ENCODE data around the gene HOXB2.

Gene HOXB2

GRCh38 chr17:48549281-48549630 is 4.3 kb upstream of the HOXB2 start:
- Histone ChIP-seq H3K27ac (ENCODE audit: extremely low read depth, low read depth, low read length) (peak overlapping the region; percentile 100), H3K9me3 (ENCODE audit: control insufficient read depth, insufficient read depth, low read depth, low read length) (no peaks in the 10 kb centered on the region), H3K4me1 (ENCODE audit: control insufficient read depth, insufficient read depth, low read length) (peaks cover 54% of the 10 kb centered on the region), H3K36me3 (ENCODE audit: control insufficient read depth in 2 of 2, insufficient read depth in 1 of 2, low read length in 2 of 2) (peaks cover 15 to 45% of the 10 kb centered on the region in 2 experiments), H3K4me3 (ENCODE audit: low read depth, low read length) (no peak overlapping the region)
- CTCF ChIA-PET: interaction anchor here (0.6 to 1.1 kb wide), 2 partner anchors 8 to 42 kb away, joined by 3 to 4 read pairs; no protein-coding TSS in a partner anchor
- POLR2A ChIA-PET: no interaction called here
- TF ChIP-seq ZNF140 (tag by site-specific recombination; IDR thresholded peaks at IDR 0.05) (no peak), ZNF624 (tag by site-specific recombination; IDR thresholded peaks at IDR 0.05) (no peak), ZNF654 (tag by site-specific recombination; IDR thresholded peaks at IDR 0.05; ENCODE audit: low read depth) (no peak), BCL11A (tag by site-specific recombination; IDR thresholded peaks at IDR 0.05; ENCODE audit: low read depth) (no peak), ZNF629 (tag by site-specific recombination; IDR thresholded peaks at IDR 0.05) (no peak), ZBTB17 (tag by site-specific recombination; IDR thresholded peaks at IDR 0.05) (no peak), ZEB2 (tag by site-specific recombination; IDR thresholded peaks at IDR 0.05) (no peak), ZNF585B (tag by site-specific recombination; IDR thresholded peaks at IDR 0.05) (no peak), ZXDB (tag by site-specific recombination; IDR thresholded peaks at IDR 0.05) (0 out of 2 replicates have a peak, but pooled peaks have one; percentile 29), REST (tag by site-specific recombination; IDR thresholded peaks at IDR 0.05) (no peak), KLF16 (tag by site-specific recombination; IDR thresholded peaks at IDR 0.05) (no peak), ZNF138 (tag by site-specific recombination; IDR thresholded peaks at IDR 0.05; ENCODE audit: borderline replicate concordance) (no peak), ZNF10 (tag by site-specific recombination; IDR thresholded peaks at IDR 0.05) (no peak), ZNF114 (tag by site-specific recombination; IDR thresholded peaks at IDR 0.05) (no peak), ZBTB8A (tag by site-specific recombination; IDR thresholded peaks at IDR 0.05) (peak; percentile 47; the same call in 1 of the 2 replicates), IKZF3 (tag by site-specific recombination; IDR thresholded peaks at IDR 0.05) (no peak), ZNF341 (tag by site-specific recombination; IDR thresholded peaks at IDR 0.05; ENCODE audit: low read depth) (no peak), ZNF488 (tag by site-specific recombination; IDR thresholded peaks at IDR 0.05) (no peak), ZNF768 (tag by site-specific recombination; IDR thresholded peaks at IDR 0.05) (no peak), ZNF394 (tag by site-specific recombination; IDR thresholded peaks at IDR 0.05; ENCODE audit: borderline replicate concordance) (no peak), ZNF239 (tag by site-specific recombination; IDR thresholded peaks at IDR 0.05) (no peak)
- TF ChIP-seq, protein P1, sequence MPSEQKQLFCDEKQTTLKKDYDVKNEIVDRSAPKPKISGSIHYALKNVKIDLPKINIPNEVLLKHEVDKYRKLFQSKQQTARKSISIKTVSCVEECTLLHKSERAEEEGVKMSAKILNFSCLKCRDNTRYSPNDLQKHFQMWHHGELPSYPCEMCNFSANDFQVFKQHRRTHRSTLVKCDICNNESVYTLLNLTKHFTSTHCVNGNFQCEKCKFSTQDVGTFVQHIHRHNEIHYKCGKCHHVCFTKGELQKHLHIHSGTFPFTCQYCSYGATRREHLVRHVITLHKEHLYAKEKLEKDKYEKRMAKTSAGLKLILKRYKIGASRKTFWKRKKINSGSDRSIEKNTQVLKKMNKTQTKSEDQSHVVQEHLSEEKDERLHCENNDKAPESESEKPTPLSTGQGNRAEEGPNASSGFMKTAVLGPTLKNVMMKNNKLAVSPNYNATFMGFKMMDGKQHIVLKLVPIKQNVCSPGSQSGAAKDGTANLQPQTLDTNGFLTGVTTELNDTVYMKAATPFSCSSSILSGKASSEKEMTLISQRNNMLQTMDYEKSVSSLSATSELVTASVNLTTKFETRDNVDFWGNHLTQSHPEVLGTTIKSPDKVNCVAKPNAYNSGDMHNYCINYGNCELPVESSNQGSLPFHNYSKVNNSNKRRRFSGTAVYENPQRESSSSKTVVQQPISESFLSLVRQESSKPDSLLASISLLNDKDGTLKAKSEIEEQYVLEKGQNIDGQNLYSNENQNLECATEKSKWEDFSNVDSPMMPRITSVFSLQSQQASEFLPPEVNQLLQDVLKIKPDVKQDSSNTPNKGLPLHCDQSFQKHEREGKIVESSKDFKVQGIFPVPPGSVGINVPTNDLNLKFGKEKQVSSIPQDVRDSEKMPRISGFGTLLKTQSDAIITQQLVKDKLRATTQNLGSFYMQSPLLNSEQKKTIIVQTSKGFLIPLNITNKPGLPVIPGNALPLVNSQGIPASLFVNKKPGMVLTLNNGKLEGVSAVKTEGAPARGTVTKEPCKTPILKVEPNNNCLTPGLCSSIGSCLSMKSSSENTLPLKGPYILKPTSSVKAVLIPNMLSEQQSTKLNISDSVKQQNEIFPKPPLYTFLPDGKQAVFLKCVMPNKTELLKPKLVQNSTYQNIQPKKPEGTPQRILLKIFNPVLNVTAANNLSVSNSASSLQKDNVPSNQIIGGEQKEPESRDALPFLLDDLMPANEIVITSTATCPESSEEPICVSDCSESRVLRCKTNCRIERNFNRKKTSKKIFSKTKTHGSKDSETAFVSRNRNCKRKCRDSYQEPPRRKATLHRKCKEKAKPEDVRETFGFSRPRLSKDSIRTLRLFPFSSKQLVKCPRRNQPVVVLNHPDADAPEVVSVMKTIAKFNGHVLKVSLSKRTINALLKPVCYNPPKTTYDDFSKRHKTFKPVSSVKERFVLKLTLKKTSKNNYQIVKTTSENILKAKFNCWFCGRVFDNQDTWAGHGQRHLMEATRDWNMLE (tag by site-specific recombination; conservative IDR thresholded peaks at IDR 0.05; ENCODE audit: low read depth): no peak
- TF ChIP-seq, protein P2, sequence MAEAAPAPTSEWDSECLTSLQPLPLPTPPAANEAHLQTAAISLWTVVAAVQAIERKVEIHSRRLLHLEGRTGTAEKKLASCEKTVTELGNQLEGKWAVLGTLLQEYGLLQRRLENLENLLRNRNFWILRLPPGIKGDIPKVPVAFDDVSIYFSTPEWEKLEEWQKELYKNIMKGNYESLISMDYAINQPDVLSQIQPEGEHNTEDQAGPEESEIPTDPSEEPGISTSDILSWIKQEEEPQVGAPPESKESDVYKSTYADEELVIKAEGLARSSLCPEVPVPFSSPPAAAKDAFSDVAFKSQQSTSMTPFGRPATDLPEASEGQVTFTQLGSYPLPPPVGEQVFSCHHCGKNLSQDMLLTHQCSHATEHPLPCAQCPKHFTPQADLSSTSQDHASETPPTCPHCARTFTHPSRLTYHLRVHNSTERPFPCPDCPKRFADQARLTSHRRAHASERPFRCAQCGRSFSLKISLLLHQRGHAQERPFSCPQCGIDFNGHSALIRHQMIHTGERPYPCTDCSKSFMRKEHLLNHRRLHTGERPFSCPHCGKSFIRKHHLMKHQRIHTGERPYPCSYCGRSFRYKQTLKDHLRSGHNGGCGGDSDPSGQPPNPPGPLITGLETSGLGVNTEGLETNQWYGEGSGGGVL (tag by site-specific recombination; IDR thresholded peaks at IDR 0.05): no peak
- TF ChIP-seq, protein P3, sequence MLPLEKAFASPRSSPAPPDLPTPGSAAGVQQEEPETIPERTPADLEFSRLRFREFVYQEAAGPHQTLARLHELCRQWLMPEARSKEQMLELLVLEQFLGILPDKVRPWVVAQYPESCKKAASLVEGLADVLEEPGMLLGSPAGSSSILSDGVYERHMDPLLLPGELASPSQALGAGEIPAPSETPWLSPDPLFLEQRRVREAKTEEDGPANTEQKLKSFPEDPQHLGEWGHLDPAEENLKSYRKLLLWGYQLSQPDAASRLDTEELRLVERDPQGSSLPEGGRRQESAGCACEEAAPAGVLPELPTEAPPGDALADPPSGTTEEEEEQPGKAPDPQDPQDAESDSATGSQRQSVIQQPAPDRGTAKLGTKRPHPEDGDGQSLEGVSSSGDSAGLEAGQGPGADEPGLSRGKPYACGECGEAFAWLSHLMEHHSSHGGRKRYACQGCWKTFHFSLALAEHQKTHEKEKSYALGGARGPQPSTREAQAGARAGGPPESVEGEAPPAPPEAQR (tag by site-specific recombination; IDR thresholded peaks at IDR 0.05): no peak
- TF ChIP-seq, protein P4, sequence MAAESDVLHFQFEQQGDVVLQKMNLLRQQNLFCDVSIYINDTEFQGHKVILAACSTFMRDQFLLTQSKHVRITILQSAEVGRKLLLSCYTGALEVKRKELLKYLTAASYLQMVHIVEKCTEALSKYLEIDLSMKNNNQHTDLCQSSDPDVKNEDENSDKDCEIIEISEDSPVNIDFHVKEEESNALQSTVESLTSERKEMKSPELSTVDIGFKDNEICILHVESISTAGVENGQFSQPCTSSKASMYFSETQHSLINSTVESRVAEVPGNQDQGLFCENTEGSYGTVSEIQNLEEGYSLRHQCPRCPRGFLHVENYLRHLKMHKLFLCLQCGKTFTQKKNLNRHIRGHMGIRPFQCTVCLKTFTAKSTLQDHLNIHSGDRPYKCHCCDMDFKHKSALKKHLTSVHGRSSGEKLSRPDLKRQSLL (tag by site-specific recombination; IDR thresholded peaks at IDR 0.05): peak; percentile 59; the same call in 1 of the 2 replicates
